ENCODE measurements around the gene ATXN7L1. TPM values are rescaled to one million over a fixed set of nuclear protein-coding genes. Genes with fewer than 3 reads are reported as not detected.

ATXN7L1 gene
- total and polyA plus RNA-seq, 7 donors = 5.4 to 20.5 (median 12.8) TPM

GRCh38 chr7:105655067-105655466, 221.3 kb downstream of the ATXN7L1 start:
- 74% methylated on average over 3 of the region's 3 CpGs for WGBS, 2 donors
- Histone ChIP-seq H3K27ac (peak overlapping the region in 1 of 4 donors; percentile 22), H3K4me1 (peaks cover 0 to 25% (median 18%) of the 10 kb centered on the region in 4 donors), H3K4me3 (no peak overlapping the region), H3K36me3 (no peaks in the 10 kb centered on the region), H3K9me3 (no peaks in the 10 kb centered on the region), H3K27me3 (no peaks in the 10 kb centered on the region)
- no peak for TF ChIP-seq EP300 (IDR thresholded peaks at IDR 0.05)
- TF ChIP-seq, protein P1, sequence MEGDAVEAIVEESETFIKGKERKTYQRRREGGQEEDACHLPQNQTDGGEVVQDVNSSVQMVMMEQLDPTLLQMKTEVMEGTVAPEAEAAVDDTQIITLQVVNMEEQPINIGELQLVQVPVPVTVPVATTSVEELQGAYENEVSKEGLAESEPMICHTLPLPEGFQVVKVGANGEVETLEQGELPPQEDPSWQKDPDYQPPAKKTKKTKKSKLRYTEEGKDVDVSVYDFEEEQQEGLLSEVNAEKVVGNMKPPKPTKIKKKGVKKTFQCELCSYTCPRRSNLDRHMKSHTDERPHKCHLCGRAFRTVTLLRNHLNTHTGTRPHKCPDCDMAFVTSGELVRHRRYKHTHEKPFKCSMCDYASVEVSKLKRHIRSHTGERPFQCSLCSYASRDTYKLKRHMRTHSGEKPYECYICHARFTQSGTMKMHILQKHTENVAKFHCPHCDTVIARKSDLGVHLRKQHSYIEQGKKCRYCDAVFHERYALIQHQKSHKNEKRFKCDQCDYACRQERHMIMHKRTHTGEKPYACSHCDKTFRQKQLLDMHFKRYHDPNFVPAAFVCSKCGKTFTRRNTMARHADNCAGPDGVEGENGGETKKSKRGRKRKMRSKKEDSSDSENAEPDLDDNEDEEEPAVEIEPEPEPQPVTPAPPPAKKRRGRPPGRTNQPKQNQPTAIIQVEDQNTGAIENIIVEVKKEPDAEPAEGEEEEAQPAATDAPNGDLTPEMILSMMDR (IDR thresholded peaks at IDR 0.05) = no peak
- TF ChIP-seq POLR2AphosphoS5 (IDR thresholded peaks at IDR 0.05) = no peak
- TF ChIP-seq POLR2A (IDR thresholded peaks at IDR 0.05) = no peak
- DNase-seq = no peak
- intact Hi-C loops (cut with DNase I) = loop anchor here (10.0 kb wide), 1 partner anchor 500 kb away; no protein-coding TSS in a partner anchor

GRCh38 chr7:105654095-105654686, 222.2 kb downstream of the ATXN7L1 start:
- no peak for TF ChIP-seq POLR2A (IDR thresholded peaks at IDR 0.05)
- TF ChIP-seq, protein P1 (IDR thresholded peaks at IDR 0.05) = no peak
- TF ChIP-seq EP300 (IDR thresholded peaks at IDR 0.05) = no peak
- no peak for TF ChIP-seq POLR2AphosphoS5 (IDR thresholded peaks at IDR 0.05)
- Histone ChIP-seq H3K4me1 (peaks cover 0 to 34% (median 26%) of the 10 kb centered on the region in 4 donors), H3K27me3 (no peaks in the 10 kb centered on the region), H3K9me3 (no peaks in the 10 kb centered on the region), H3K27ac (no peak overlapping the region), H3K36me3 (no peaks in the 10 kb centered on the region), H3K4me3 (no peak overlapping the region)
- WGBS, 2 donors = 95 to 96% methylated on average over 8 of the region's 8 CpGs
- DNase-seq = peak; percentile 41
- intact Hi-C loops (cut with DNase I) = loop anchor here (5.0 to 10.0 kb wide), 3 partner anchors 103 to 501 kb away; partner anchors contain the start of gene ATXN7L1

DNA sequence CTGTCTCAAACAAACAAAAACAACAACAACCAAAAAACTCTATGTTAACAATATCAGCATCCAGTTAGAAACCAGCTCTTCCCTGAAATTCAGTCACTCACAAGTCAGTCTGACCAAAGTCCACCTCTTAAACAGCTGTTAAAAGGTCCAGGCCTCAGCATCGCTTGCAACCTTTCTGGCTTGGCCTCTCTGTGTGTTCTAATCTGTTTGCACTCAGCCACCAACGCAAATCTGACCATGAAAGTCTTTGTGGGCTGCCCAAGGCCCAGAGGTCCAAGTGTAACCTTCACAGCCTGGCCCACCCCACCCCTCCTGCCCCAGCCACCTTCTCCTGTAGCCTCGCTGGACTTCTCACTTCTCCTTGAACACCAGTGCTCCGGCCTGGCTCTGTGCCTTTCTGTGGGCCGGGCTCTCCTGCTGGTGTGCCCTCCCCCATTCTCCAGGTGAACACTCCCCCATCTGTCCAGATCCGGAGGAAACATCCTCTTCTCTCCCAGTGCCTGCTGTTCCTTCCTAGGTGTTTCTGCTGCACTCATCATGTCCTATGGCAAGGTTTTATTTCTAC, 222.9 kb downstream of the ATXN7L1 start:
- Histone ChIP-seq H3K36me3 (no peaks in the 10 kb centered on the region), H3K27me3 (no peaks in the 10 kb centered on the region), H3K27ac (no peak overlapping the region), H3K4me1 (peaks cover 0 to 41% (median 32%) of the 10 kb centered on the region in 4 donors), H3K4me3 (no peak overlapping the region), H3K9me3 (no peaks in the 10 kb centered on the region)
- WGBS, 2 donors = 54 to 82% methylated on average over 6 of the region's 6 CpGs
- no peak for TF ChIP-seq EP300 (IDR thresholded peaks at IDR 0.05)
- TF ChIP-seq POLR2A (IDR thresholded peaks at IDR 0.05) = no peak
- TF ChIP-seq, protein P1 (IDR thresholded peaks at IDR 0.05) = no peak
- TF ChIP-seq POLR2AphosphoS5 (IDR thresholded peaks at IDR 0.05) = no peak
- intact Hi-C loops (cut with DNase I) = loop anchor here (2.0 to 10.0 kb wide), 4 partner anchors 104 to 501 kb away; partner anchors contain the start of gene ATXN7L1
- peak; percentile 60 for DNase-seq

DNA sequence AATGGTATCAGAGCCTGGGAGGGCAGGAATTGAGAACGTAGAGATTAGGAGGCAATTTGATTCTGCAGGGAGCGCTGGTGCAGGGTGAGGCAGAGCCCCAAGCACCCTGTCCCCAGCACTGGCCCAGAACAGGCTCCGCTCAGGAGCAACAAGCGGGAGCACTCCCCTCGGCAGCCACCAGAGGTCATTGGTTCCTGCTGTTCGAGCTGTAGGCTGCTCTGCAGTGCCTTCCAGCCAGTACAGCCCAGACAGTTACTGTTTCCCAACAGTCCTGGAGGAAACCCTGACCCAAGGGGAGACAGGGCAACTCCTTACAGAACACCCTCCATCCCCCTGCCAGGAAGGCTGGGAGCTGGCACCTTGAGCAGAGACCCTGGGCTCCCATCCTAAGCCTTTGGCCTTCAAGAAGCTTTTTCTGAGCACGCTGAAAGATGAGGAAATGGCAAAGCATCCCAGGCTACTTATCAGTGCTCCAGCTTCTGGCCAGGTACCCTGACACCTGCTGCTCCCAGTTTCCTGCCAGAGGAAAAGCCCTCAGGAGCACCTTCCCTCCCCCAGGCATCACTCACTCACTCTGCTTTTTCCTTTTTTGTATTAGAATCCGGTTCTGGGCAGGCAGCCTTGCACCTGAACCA, 223.9 kb downstream of the ATXN7L1 start:
- peaks cover 0 to 48% (median 36%) of the 10 kb centered on the region in 4 donors for H3K4me1 ChIP-seq
- no peak overlapping the region for H3K27ac ChIP-seq
- no peaks in the 10 kb centered on the region for H3K27me3 ChIP-seq
- H3K36me3 ChIP-seq = no peaks in the 10 kb centered on the region
- H3K4me3 ChIP-seq = no peak overlapping the region
- TF ChIP-seq POLR2A (IDR thresholded peaks at IDR 0.05) (no peak), EP300 (IDR thresholded peaks at IDR 0.05) (no peak), POLR2AphosphoS5 (IDR thresholded peaks at IDR 0.05) (no peak)
- TF ChIP-seq, protein P1 (IDR thresholded peaks at IDR 0.05) = peak; percentile 76 to 91 (median 84)
- DNase-seq = peak; percentile 92
- 29 to 56% methylated on average over 8 of the region's 8 CpGs for WGBS, 2 donors
- intact Hi-C loops (cut with DNase I) = loop anchor here (2.0 to 10.0 kb wide), 4 partner anchors 105 to 502 kb away; partner anchors contain the start of gene ATXN7L1
- no peaks in the 10 kb centered on the region for H3K9me3 ChIP-seq
